Subcutaneous abdominal adipose tissue (tissue), 5 donors: ENCODE results near the gene DPM1.

Experiments
- H3K27ac ChIP-seq: one replicate; pipeline ENCODE4 v1.7.0; 2013; ENCODE audit warnings: low read depth, mild to moderate bottlenecking, inconsistent platforms, low read length, moderate library complexity
- H3K27me3 ChIP-seq, 5 donors: one replicate each; pipeline ENCODE4 v1.7.0; 2013; ENCODE audit warnings: low read length in 5 of 5, inconsistent platforms in 1 of 5; ENCODE audit not compliant: control insufficient read depth in 5 of 5, insufficient read depth in 4 of 5
- H3K36me3 ChIP-seq, 5 donors: one replicate each; pipeline ENCODE4 v1.7.0; 2013; ENCODE audit warnings: low read length in 5 of 5; ENCODE audit not compliant: control insufficient read depth in 5 of 5, insufficient read depth in 5 of 5
- H3K4me1 ChIP-seq, 5 donors: one replicate each; pipeline ENCODE4 v1.7.0; 2013; ENCODE audit warnings: low read length in 5 of 5, mild to moderate bottlenecking in 3 of 5, moderate library complexity in 1 of 5; ENCODE audit not compliant: control insufficient read depth in 5 of 5, insufficient read depth in 5 of 5
- H3K4me3 ChIP-seq, 5 donors: one replicate each; pipeline ENCODE4 v1.7.0; 2013; ENCODE audit warnings: low read length in 5 of 5, low read depth in 1 of 5
- H3K9ac ChIP-seq, 5 donors: one replicate each; pipeline ENCODE4 v1.7.0; 2013; ENCODE audit warnings: low read length in 5 of 5, mild to moderate bottlenecking in 4 of 5, moderate library complexity in 3 of 5
- H3K9me3 ChIP-seq, 5 donors: one replicate each; pipeline ENCODE4 v1.7.0; 2013; ENCODE audit warnings: low read length in 5 of 5; ENCODE audit not compliant: control insufficient read depth in 5 of 5
- donor health status: healthy.
- donor health status: healthy.
- donor health status: healthy.
- donor health status: healthy.
- donor health status: healthy.

Gene DPM1

GRCh38 chr20:50959543-50960126, 1.3 kb upstream of the DPM1 start:
- Histone ChIP-seq H3K27ac (peak overlapping the region; percentile 98), H3K27me3 (no peaks in the 10 kb centered on the region), H3K9ac (peak overlapping the region in 4 of 5 donors; percentile 95 to 98 (median 98)), H3K36me3 (peaks cover 0 to 9% (median 5%) of the 10 kb centered on the region in 5 donors), H3K4me1 (peaks cover 14 to 44% (median 32%) of the 10 kb centered on the region in 5 donors), H3K4me3 (peak overlapping the region; percentile 51 to 99 (median 99)), H3K9me3 (no peaks in the 10 kb centered on the region)

- Histone ChIP-seq H3K9me3 (no peaks in the 10 kb centered on the region), H3K27ac (peak within 1 kb of the TSS; percentile 98), H3K27me3 (no peaks in the 10 kb centered on the region), H3K4me3 (peak within 1 kb of the TSS; percentile 96 to 99 (median 99)), H3K9ac (peak within 1 kb of the TSS; percentile 95 to 98 (median 98)), H3K4me1 (peaks cover 14 to 44% (median 32%) of the 10 kb centered on the region in 5 donors), H3K36me3 (peaks cover 0 to 13% (median 9%) of the 10 kb centered on the region in 5 donors)
These were observed 547 bp upstream of the DPM1 start, which contains the start of gene MOCS3 for GRCh38 chr20:50958615-50959542. MOCS3 (plus strand) TSS chr20:50958818; CDS start chr20:50958843, 25 bp downstream.

DNA sequence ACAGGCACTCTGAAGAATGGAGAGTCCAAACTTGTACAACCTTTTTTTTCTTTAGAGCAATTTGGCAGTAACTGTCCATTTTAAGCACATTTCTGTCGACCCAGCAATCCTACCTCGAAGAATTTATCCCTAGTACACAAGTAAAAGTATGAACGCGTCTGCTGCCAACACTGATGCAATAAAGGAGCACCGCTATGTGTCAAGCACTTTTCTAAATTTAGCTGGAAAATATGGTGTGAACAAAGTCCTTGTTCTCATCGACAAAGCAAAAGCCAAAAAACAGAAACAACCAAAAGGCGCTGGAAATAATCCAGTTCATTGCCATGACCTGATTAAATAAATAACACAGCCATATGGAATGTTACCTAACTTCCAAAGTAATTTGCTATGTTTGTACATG, 1.1 kb downstream of the DPM1 start:
- H3K4me1 ChIP-seq, result peaks cover 14 to 44% (median 32%) of the 10 kb centered on the region in 5 donors
- H3K36me3 ChIP-seq, result peaks cover 9 to 25% (median 19%) of the 10 kb centered on the region in 5 donors
- peak overlapping the region; percentile 95 to 98 (median 98) for H3K9ac ChIP-seq
- peak overlapping the region; percentile 96 to 99 (median 99) for H3K4me3 ChIP-seq
- H3K27ac ChIP-seq, result peak overlapping the region; percentile 98
- H3K9me3 ChIP-seq, result no peaks in the 10 kb centered on the region
- H3K27me3 ChIP-seq, result no peaks in the 10 kb centered on the region

DNA sequence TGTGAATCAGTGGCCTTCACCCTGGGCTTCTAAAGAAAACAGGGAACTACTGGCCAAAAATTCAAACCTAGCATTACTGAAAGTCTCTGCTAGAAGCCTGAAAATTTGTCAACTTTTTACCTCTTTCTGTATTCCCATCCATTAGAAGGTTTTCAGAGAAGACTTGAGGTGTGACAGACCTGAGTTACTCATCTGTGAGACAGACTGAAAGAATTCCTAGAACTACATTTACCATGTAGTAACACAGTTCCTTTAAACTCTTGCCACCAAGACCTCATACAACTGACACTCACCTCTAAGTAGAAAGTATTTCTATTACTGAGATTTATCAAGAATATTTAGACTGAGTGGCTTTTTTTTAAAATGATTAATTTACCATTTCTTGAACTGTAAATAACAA, 4.5 kb downstream of the DPM1 start:
- Histone ChIP-seq H3K9ac (no peak overlapping the region), H3K27ac (no peak overlapping the region), H3K4me1 (peaks cover 7 to 22% (median 18%) of the 10 kb centered on the region in 5 donors), H3K27me3 (no peaks in the 10 kb centered on the region), H3K9me3 (no peaks in the 10 kb centered on the region), H3K4me3 (no peak overlapping the region), H3K36me3 (peaks cover 31 to 45% (median 38%) of the 10 kb centered on the region in 5 donors)

GRCh38 chr20:50953196-50953595, 5.1 kb downstream of the DPM1 start:
- H3K4me1 ChIP-seq, result peaks cover 7 to 21% (median 17%) of the 10 kb centered on the region in 5 donors
- H3K27me3 ChIP-seq, result no peaks in the 10 kb centered on the region
- H3K9ac ChIP-seq, result no peak overlapping the region
- H3K9me3 ChIP-seq, result no peaks in the 10 kb centered on the region
- H3K4me3 ChIP-seq, result no peak overlapping the region
- no peak overlapping the region for H3K27ac ChIP-seq
- peaks cover 35 to 50% (median 42%) of the 10 kb centered on the region in 5 donors for H3K36me3 ChIP-seq

DNA sequence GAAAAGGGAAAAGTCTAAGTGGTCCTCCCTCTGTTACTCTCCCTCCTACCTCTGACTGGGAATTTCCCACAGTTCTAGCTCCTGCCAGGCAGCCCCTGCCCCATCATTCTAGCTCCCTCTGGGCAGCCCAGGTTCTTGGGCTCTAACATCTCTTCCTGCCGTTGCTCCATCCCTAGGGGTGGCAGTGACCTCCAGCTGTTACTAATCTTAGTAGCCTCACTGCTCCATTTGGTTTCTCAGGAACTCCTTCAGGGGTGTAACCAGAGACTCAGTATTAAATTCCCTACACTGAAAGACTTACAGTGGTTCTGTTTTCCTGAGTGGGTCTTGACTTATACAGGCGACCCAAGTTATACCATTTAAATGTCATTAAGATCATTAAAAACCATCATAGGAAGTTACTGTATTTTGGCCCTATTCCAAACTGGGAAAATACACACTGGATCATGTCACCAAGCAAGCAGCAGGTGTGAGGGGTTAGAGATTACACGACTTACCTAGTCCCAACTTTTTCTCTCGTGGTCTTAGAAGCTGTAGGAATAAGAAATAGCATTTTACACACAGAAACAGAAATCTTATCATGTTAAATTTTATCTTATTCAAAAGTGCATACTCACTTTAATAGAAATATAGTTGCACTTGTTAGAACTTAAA, 10.1 kb downstream of the DPM1 start:
- Histone ChIP-seq H3K9me3 (no peaks in the 10 kb centered on the region), H3K27ac (no peak overlapping the region), H3K36me3 (peaks cover 58 to 81% (median 69%) of the 10 kb centered on the region in 5 donors), H3K4me3 (no peak overlapping the region), H3K4me1 (no peaks in the 10 kb centered on the region), H3K27me3 (no peaks in the 10 kb centered on the region), H3K9ac (no peak overlapping the region)

GRCh38 chr20:50943069-50943468, 15.3 kb downstream of the DPM1 start:
- H3K9me3 ChIP-seq, result no peaks in the 10 kb centered on the region
- H3K4me3 ChIP-seq, result no peak overlapping the region
- H3K4me1 ChIP-seq, result no peaks in the 10 kb centered on the region
- no peak overlapping the region for H3K9ac ChIP-seq
- no peaks in the 10 kb centered on the region for H3K27me3 ChIP-seq
- H3K36me3 ChIP-seq, result peaks cover 39 to 88% (median 64%) of the 10 kb centered on the region in 5 donors
- no peak overlapping the region for H3K27ac ChIP-seq

GRCh38 chr20:50933589-50933988, 24.7 kb downstream of the DPM1 start:
- no peak overlapping the region for H3K9ac ChIP-seq
- H3K9me3 ChIP-seq, result no peaks in the 10 kb centered on the region
- peaks cover 4 to 22% (median 21%) of the 10 kb centered on the region in 5 donors for H3K4me1 ChIP-seq
- no peaks in the 10 kb centered on the region for H3K27me3 ChIP-seq
- no peak overlapping the region for H3K27ac ChIP-seq
- H3K4me3 ChIP-seq, result no peak overlapping the region
- H3K36me3 ChIP-seq, result peaks cover 22 to 35% (median 29%) of the 10 kb centered on the region in 5 donors

DNA sequence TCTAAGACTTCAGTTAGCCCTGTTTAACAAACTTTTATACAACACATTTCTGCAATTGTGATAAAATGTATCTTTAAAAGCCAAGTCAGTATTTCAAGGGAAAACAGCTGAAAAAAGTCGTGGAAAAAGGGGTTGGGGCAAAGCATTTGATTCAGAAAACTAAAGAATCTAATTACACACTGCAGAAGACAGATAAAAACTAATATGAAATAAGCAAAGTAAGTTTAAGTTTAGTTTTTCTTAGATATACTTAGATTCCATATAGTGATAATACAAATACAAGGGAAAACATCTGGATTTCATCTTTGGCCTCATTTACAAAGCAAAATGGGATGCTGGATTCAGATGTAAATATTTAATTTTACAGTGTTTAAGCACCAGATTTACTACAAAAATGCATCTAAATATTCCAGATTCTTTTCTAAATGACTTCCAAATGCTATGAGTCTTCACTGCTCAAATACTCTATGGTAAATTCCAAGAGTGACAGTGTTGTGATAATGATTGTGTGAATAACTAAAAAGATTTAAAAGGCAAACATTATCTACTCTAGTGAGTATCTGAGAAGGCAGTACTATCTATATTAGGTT, 25.5 kb downstream of the DPM1 start:
- no peak overlapping the region for H3K4me3 ChIP-seq
- peak overlapping the region in 1 of 5 donors; percentile 15 for H3K9ac ChIP-seq
- H3K4me1 ChIP-seq, result peaks cover 4 to 29% (median 25%) of the 10 kb centered on the region in 5 donors
- no peak overlapping the region for H3K27ac ChIP-seq
- peaks cover 22 to 35% (median 29%) of the 10 kb centered on the region in 5 donors for H3K36me3 ChIP-seq
- no peaks in the 10 kb centered on the region for H3K27me3 ChIP-seq
- H3K9me3 ChIP-seq, result no peaks in the 10 kb centered on the region
